Testis (tissue), 2 donors: ENCODE measurements around the gene SMARCAD1.
"Not testable (repeated sequence)": the region's sequence is repeated elsewhere in the genome, so short reads cannot be mapped to it uniquely, and the experiment has no call there.

Source experiments
- POLR2A ChIP-seq: fragments of 450-650 bp; IDR thresholded peaks from one replicate; pipeline ENCODE4 v1.6.1; 2017; ENCODE audit warnings: antibody characterized with exemption, mild to moderate bottlenecking, moderate library complexity
- TF ChIP-seq, protein P1 (sequence below), 3 experiments: fragments of 450-650 bp in 2 of 3; fragments of 200-600 bp in 1 of 3; sonication (generic) in 1 of 3; IDR thresholded peaks; one replicate each; pipeline ENCODE4 v1.5.1; 2016 to 2019; ENCODE audit warnings: antibody characterized with exemption in 3 of 3, mild to moderate bottlenecking in 2 of 3, moderate library complexity in 1 of 3

GRCh38 chr4:94293981-94294380 is 86.3 kb downstream of the SMARCAD1 start:
- not testable (repeated sequence) for TF ChIP-seq POLR2A
- TF ChIP-seq, protein P1, sequence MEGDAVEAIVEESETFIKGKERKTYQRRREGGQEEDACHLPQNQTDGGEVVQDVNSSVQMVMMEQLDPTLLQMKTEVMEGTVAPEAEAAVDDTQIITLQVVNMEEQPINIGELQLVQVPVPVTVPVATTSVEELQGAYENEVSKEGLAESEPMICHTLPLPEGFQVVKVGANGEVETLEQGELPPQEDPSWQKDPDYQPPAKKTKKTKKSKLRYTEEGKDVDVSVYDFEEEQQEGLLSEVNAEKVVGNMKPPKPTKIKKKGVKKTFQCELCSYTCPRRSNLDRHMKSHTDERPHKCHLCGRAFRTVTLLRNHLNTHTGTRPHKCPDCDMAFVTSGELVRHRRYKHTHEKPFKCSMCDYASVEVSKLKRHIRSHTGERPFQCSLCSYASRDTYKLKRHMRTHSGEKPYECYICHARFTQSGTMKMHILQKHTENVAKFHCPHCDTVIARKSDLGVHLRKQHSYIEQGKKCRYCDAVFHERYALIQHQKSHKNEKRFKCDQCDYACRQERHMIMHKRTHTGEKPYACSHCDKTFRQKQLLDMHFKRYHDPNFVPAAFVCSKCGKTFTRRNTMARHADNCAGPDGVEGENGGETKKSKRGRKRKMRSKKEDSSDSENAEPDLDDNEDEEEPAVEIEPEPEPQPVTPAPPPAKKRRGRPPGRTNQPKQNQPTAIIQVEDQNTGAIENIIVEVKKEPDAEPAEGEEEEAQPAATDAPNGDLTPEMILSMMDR (IDR thresholded peaks at IDR 0.05) = not testable (repeated sequence)
